Amniotic stem cell (primary cell): ENCODE measurements around the gene GRID1.

ENCODE experiments used
- DNase-seq: peaks from one replicate; lab custom pipeline; 2025; lab: John Stamatoyannopoulos, UW

The GRID1 gene

GRCh38 chr10:86313621-86314041 is 53.0 kb downstream of the GRID1 start:
- DNase-seq: no peak

DNA sequence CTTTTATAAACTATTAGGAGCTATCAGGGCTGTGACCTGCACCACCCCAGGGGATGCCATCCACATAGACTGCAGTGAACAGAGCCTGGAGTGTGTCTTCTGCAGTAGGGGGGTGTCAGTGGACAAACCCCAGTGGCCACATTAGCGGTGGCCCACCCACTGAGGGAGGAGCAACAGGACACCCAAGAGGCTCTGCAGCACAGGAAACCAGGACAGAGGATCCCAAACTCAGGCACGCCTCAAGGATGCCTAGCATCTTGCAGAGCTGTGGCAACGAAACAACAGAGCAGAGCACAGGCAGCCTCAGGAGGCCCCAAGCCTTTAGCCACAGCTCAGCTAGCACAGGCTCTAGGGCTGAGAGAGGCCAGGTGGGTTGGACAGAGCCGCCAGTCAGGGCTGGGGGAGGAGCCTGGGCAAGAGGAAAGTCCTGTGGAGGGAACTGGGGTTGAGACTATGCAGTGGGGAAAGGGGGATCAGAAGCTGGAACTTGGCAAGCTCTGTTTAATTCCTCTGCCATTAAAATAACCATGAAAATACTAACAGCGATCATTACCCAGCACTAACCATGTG is 53.8 kb downstream of the GRID1 start:
- DNase-seq: no peak

DNA sequence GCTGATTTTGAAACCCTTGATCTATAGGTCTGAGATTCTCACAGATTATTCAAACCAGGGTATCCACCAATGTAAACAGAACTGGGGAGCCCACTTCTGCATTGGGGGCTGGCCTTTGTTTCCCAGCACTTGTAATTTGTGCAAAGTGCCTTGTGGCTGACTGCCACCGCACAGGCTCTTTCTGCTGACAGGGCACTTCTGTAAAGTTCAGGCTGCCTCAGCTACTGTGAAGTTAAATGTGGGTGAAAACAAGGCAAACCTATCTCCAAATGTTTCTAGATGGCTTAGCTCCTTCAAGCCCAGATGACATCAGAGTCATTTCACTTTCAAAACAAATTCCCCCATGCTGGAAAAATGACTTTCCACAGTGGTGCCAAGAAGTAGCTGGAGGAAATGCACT is 54.7 kb downstream of the GRID1 start:
- DNase-seq: no peak

DNA sequence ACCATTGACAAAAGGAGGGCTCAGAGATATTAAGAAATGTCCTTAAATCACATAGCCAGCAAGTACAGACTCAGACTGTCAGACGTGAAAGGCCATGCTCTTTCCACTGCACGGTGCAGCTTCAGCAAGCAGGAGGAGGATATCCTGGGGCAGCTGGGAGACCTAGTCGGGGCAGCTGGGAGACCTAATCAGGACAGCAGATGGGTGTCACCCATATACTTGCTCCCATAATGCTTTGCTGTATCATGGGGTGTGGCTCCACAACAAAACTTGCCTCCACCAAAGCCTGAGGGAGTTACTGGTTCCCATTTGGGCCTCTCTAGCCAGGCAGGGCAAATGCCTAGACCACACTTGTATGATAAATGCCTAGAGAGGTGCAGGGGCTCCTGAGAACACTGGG is 55.4 kb downstream of the GRID1 start:
- no peak for DNase-seq

GRCh38 chr10:86310702-86311101 is 55.9 kb downstream of the GRID1 start:
- no peak for DNase-seq

DNA sequence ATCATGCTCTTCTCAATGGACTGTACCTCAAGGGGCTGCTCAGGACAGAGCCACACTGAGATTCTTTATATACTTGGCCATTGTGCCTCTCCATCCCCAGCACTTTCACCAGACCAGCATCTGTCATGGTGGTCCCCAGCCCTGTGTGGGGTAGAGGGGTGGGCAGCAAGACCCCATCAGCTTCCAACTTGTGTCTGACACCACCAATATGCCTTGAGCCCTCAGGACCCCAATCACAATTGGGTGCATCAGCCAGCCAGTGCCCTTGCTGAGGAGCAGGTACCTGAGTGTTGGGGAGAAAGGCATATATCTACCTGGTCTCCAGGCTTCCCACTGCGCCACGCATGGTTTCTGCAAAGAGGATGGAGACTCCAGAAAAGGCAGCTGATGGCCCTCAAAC is 56.3 kb downstream of the GRID1 start:
- no peak for DNase-seq

GRCh38 chr10:86308056-86308455 is 58.5 kb downstream of the GRID1 start:
- DNase-seq: no peak

DNA sequence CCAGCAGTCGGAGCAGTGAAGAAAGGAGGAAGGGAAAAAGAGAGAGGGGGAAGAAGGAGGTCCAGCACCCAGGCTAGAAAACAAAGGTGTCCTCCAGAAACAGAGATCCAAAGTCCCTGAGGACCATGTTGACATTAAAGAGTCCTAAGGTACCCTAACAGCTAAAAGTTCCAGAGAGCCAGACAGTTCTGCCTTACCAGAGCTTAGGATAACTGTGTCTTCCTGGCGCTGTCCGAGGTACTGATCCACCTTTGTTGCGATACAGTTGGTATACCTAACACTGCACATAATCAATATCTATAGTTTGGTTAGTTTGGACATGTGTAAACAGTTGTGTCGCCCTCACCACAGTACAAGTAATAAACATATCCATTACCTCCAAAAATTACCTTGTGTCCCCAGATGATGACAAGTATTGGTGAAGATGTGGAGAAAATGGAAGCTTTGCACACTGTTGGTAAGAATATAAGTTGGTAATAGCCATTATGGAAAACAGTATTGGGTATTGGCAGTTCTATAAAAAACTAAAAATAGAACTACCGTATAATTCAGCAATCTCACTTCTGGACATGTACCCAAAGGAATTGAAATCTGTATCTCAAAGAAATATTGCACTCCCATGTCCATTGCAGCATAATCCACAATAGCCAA is 59.8 kb downstream of the GRID1 start:
- no peak for DNase-seq

DNA sequence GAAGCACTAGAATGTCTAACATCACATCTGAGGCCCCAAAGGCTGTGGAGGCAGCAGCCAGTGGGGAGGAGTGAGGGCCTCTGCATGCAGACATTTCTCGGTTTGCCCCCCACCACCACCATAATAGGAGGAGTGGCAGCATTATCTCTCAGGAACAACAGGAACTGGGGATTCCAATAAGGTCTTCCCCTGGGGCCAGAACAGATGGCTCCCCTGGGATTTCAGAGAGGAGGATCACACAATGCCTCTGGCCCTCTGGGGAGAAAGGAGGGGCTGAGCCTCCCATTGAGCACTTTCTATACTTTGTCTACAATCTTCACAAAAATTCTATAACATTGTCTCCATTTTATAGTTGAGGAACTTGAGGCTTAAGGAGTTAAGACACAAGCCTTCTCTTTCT is 61.1 kb downstream of the GRID1 start:
- no peak for DNase-seq

DNA sequence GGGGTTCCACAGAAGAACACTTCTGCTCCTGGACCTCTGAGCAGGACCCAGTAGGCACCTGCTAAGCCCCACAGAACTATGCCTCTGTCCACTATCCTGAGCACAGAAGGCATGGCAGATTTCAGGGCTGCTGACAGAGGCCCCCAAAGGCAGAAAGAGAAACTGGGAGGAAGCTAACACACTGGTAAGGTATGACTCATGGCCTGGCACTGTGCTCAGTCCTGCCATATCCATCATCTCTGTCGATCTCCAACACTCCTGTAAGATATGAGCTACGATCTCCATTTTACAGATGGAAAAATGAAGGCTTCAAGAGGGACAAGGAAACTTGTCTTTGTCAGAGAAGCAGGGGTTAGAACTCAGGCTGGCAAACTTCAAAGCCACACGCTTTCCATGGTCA is 62.2 kb downstream of the GRID1 start:
- DNase-seq: no peak

DNA sequence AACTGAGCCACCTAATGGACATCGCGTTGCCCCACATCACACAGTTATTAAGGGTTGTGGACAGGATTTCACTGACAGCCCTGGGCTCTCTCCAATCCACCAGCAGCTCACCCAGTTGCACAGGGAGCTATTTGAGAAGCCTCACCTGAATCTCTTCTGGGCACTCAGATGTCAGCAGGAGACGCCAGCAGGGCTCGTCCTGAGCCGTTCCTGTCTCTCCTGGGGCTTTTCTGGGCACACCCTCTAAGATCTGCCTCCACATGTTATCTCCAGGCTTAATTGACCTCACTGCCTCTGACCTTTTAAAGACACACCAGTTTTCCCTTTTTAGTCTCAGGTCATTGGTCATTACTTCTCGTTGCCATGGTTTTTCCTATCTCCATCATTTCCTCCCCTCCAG is 63.0 kb downstream of the GRID1 start:
- no peak for DNase-seq

DNA sequence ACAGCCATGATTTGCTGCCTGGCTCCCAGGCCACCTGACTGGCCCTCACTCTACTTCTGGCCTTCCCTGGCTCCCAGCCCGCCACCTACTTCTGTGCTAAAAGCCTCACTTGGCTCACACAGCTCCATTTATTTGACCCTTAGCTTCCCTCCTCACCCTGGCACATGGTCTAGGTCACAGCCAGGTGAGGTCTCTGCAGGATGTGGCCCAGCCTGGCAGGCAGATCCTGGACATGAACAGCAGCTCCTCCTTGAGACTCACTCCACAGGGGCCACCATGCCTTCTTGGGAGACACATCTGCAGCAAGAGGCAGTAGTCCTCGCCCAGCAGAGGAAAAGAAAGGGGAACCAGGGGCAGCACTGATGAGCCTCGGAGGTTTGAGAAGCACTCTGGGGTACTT is 64.6 kb downstream of the GRID1 start:
- no peak for DNase-seq

GRCh38 chr10:86300931-86301830 is 65.4 kb downstream of the GRID1 start:
- no peak for DNase-seq

DNA sequence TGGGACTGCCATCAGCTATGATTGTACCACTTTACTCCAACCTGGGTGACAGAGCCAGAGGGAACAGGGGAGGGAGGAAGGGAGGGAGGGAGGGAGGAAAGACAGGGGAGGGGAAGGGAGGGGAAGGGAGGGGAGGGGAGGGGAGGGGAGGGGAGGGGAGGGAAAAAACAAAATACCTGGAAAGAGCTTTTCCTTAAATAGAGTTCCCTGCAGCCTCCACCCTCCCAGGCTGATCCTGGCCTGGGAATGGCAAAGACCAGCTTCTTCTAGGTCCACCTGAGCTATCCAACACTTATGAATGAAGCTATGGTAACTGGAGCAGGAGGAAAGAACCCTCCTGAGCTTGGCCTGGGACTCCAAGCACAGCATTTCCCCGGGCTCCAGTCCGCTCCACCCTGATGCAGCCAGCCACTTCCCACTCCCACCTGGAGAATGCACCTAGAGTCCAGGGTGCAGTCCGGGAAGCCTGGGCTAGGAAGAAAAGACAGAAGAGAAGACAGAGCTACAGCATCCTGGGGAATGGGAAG is 66.1 kb downstream of the GRID1 start:
- no peak for DNase-seq

DNA sequence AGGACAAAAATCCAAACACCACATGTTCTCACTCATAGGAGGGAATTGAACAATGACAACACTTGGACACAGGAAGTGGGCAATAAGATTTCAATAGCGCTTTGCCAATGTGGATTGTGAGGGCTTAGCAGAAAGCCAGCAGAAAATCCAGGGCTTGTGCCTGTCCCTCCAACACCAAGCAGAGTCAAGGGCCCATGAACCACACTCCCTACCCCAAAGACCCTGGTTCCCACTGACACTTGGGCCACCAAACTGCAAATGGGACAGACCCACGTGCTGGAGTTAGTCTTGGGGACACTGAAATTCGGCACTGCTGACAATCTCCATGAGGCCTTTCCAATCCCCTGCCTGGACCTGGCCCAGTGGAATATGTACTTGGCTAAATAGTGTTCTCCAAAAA is 67.0 kb downstream of the GRID1 start:
- no peak for DNase-seq

GRCh38 chr10:86298501-86299001 is 68.0 kb downstream of the GRID1 start:
- DNase-seq: no peak

- DNase-seq: no peak
These were observed 70.8 kb downstream of the GRID1 start for GRCh38 chr10:86295791-86296190.

- no peak for DNase-seq
These were observed 71.2 kb downstream of the GRID1 start for GRCh38 chr10:86295351-86295750.

GRCh38 chr10:86294346-86295265 is 72.0 kb downstream of the GRID1 start:
- no peak for DNase-seq

DNA sequence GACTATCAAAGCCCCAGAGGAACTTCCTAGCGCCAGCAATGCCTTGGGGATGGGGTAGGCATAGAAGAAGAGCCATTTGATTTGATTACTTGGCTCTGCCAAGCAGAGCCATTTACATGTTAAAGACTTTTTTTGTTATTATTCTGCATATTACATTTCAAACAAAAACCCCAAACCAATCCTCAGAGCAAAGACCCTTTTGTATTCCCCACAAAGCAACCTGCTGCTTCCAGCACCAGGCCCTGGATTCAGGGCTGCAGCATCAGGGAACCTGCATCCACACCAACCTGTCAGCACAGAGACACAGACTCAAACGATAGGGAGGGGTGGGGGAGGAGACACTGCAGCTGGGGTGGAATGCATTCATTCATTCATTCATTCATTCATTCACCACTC is 73.2 kb downstream of the GRID1 start:
- DNase-seq: no peak
